Mammary epithelial cell (primary cell): Measurements from ENCODE around the gene KRTAP9-8.

ENCODE experiments used
- CTCF ChIP-seq, 2 donors: IDR thresholded peaks in 1 of 2; conservative IDR thresholded peaks in 1 of 2; 2 replicates each; pipeline ENCODE4 v1.5.1; 2011 to 2012; ENCODE audit warnings: inconsistent platforms in 2 of 2, low read length in 2 of 2, mild to moderate bottlenecking in 2 of 2, control low read depth in 1 of 2, low read depth in 1 of 2; ENCODE audit not compliant: insufficient read depth in 1 of 2; ENCODE audit errors: extremely low read depth in 1 of 2
- EZH2 ChIP-seq: IDR thresholded peaks from 2 replicates; pipeline ENCODE4 v1.6.1; 2012; ENCODE audit warnings: low read length, inconsistent platforms, borderline replicate concordance

GRCh38 chr17:41190328-41190727, 47.5 kb upstream of the KRTAP9-8 start:
- no peak for TF ChIP-seq CTCF (conservative IDR thresholded peaks at IDR 0.05 in 1 of 2, IDR thresholded peaks at IDR 0.05 in 1 of 2; ENCODE audit: extremely low read depth in 1 of 2, insufficient read depth in 1 of 2, low read depth in 1 of 2, low read length in 2 of 2)
- no peak for TF ChIP-seq EZH2
